Measurements from ENCODE around the gene HAUS2.

- TF ChIP-seq CTCF (IDR thresholded peaks at IDR 0.05): no peak
- TF ChIP-seq POLR2AphosphoS5 (IDR thresholded peaks at IDR 0.05): peak in 1 of 3 donors; percentile 71
Measured at GRCh38 chr15:42575188-42576039, 26.8 kb downstream of the HAUS2 start, which contains the start of gene STARD9.

All from suprapubic skin (tissue), 3 donors.